Epithelial cell of esophagus (primary cell): Measurements from ENCODE around the gene CALCR.

ENCODE experiments used
- DNase-seq: peaks from one replicate; pipeline ENCODE4 v3.0.0; 2010; ENCODE audit warnings: low read depth
- H3K4me3 ChIP-seq: 2 replicates; pipeline ENCODE4 v1.5.1; 2011; ENCODE audit warnings: mild to moderate bottlenecking, low read length, control low read depth
- CTCF ChIP-seq: IDR thresholded peaks from 2 replicates; pipeline ENCODE4 v1.5.1; 2011; ENCODE audit warnings: low read depth, mild to moderate bottlenecking, low read length, control low read depth, inconsistent platforms; ENCODE audit not compliant: insufficient read depth; ENCODE audit errors: missing control alignments

Gene CALCR

GRCh38 chr7:93476491-93477344 lies 97.8 kb downstream of the CALCR start:
- peak; percentile 5 for DNase-seq

GRCh38 chr7:93475811-93476210 lies 98.7 kb downstream of the CALCR start:
- DNase-seq, result no peak
- H3K4me3 ChIP-seq, result no peak overlapping the region
- no peak for TF ChIP-seq CTCF

More at GRCh38 chr7:93476491-93477344, 97.8 kb downstream of the CALCR start:
- TF ChIP-seq CTCF, result no peak
- H3K4me3 ChIP-seq, result no peak overlapping the region

GRCh38 chr7:93471456-93471855 lies 103.1 kb downstream of the CALCR start:
- TF ChIP-seq CTCF, result no peak
- DNase-seq, result no peak
- H3K4me3 ChIP-seq, result no peak overlapping the region

- DNase-seq, result no peak
- no peak overlapping the region for H3K4me3 ChIP-seq
- no peak for TF ChIP-seq CTCF
Measured at GRCh38 chr7:93463764-93464163, 110.8 kb downstream of the CALCR start.

GRCh38 chr7:93461350-93461749 lies 113.2 kb downstream of the CALCR start:
- peak; percentile 10 for DNase-seq
- no peak overlapping the region for H3K4me3 ChIP-seq
- TF ChIP-seq CTCF, result no peak

GRCh38 chr7:93453262-93453661 lies 121.3 kb downstream of the CALCR start:
- no peak for DNase-seq
- H3K4me3 ChIP-seq, result no peak overlapping the region
- TF ChIP-seq CTCF, result no peak

- DNase-seq, result no peak
- no peak overlapping the region for H3K4me3 ChIP-seq
- TF ChIP-seq CTCF, result no peak
Measured at GRCh38 chr7:93448176-93448575, 126.3 kb downstream of the CALCR start.
